CD1c-positive myeloid dendritic cell (primary cell): ENCODE results near the gene RGPD3.

Experiments used
- DNase-seq: peaks from one replicate; pipeline ENCODE4 v3.0.0-alpha.2; 2016; ENCODE audit errors: extremely low spot score

Gene RGPD3

GRCh38 chr2:106342831-106343251, 125.4 kb downstream of the RGPD3 start:
- DNase-seq, result no peak

- DNase-seq, result no peak
These were observed 126.5 kb downstream of the RGPD3 start for GRCh38 chr2:106341666-106342065.
